Measurements from ENCODE around the gene NT5C2. TPM values are rescaled to one million over a fixed set of nuclear protein-coding genes. Genes with fewer than 3 reads are reported as not detected.

Gene NT5C2
- total RNA-seq, 1 donor from 2014 or later, result 113 TPM

DNA sequence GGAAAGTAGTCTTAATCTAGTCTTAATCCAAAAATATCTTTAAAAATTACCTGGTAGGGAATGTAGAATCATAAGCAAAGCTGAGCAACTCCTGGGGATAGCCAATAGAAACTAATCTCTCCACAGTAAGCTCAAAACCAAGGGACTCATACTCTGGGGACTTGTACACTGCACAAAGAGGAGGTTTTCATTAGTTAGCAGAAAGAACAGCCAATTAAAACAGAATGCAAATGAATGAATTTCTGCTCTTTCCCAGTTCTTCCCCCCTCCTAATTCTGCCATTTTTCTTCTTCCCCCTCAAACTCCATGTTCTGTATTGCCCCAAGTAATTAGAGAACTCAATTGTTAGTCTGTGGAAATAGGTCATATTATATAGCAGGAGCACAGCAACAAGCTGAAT lies 86.5 kb downstream of the NT5C2 start:
- H3K9me3 ChIP-seq (ENCODE audit: insufficient read depth, low read depth, low read length), result no peaks in the 10 kb centered on the region
- no peaks in the 10 kb centered on the region for H3K27me3 Mint-ChIP-seq (ENCODE audit: low read depth, unreplicated experiment)
- peaks cover 7% of the 10 kb centered on the region for H3K79me2 ChIP-seq (ENCODE audit: insufficient read depth, low read length)
- peaks cover 19% of the 10 kb centered on the region for H3K4me1 Mint-ChIP-seq (ENCODE audit: low read depth, unreplicated experiment)
- TF ChIP-seq, protein P1, sequence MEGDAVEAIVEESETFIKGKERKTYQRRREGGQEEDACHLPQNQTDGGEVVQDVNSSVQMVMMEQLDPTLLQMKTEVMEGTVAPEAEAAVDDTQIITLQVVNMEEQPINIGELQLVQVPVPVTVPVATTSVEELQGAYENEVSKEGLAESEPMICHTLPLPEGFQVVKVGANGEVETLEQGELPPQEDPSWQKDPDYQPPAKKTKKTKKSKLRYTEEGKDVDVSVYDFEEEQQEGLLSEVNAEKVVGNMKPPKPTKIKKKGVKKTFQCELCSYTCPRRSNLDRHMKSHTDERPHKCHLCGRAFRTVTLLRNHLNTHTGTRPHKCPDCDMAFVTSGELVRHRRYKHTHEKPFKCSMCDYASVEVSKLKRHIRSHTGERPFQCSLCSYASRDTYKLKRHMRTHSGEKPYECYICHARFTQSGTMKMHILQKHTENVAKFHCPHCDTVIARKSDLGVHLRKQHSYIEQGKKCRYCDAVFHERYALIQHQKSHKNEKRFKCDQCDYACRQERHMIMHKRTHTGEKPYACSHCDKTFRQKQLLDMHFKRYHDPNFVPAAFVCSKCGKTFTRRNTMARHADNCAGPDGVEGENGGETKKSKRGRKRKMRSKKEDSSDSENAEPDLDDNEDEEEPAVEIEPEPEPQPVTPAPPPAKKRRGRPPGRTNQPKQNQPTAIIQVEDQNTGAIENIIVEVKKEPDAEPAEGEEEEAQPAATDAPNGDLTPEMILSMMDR (IDR thresholded peaks at IDR 0.05; ENCODE audit: insufficient read depth, low read depth, low read length), result no peak
- no peak for TF ChIP-seq EZH2 (IDR thresholded peaks at IDR 0.05; ENCODE audit: insufficient read depth, low read length)
- FAIRE-seq, result no peak
- H3K4me3 ChIP-seq (ENCODE audit: insufficient read depth, low read depth, low read length), result no peak overlapping the region
- H3K27ac ChIP-seq (ENCODE audit: low read depth, low read length), result no peak overlapping the region
- no peak overlapping the region for H3K4me3 Mint-ChIP-seq (ENCODE audit: unreplicated experiment)
- peaks cover 1% of the 10 kb centered on the region for H3K9me3 Mint-ChIP-seq (ENCODE audit: unreplicated experiment)
- H2AFZ ChIP-seq (ENCODE audit: low read depth, low read length), result no peak overlapping the region
- H3K27me3 ChIP-seq (ENCODE audit: insufficient read depth, low read length), result no peaks in the 10 kb centered on the region
- no peak overlapping the region for H3K9ac ChIP-seq (ENCODE audit: low read length)
- peaks cover 2% of the 10 kb centered on the region for H3K36me3 Mint-ChIP-seq (ENCODE audit: low read depth, unreplicated experiment)
- H3K27ac Mint-ChIP-seq (ENCODE audit: unreplicated experiment), result no peak overlapping the region
- no peak for DNase-seq (ENCODE audit: low read depth)
- no peak overlapping the region for H3K4me2 ChIP-seq (ENCODE audit: low read length)
- H3K36me3 ChIP-seq (ENCODE audit: insufficient read depth, low read length), result peaks cover 4% of the 10 kb centered on the region
- no peaks in the 10 kb centered on the region for H3K4me1 ChIP-seq (ENCODE audit: insufficient read depth, low read length)
- H4K20me1 ChIP-seq (ENCODE audit: insufficient read depth, low read length), result peaks cover 10% of the 10 kb centered on the region

DNA sequence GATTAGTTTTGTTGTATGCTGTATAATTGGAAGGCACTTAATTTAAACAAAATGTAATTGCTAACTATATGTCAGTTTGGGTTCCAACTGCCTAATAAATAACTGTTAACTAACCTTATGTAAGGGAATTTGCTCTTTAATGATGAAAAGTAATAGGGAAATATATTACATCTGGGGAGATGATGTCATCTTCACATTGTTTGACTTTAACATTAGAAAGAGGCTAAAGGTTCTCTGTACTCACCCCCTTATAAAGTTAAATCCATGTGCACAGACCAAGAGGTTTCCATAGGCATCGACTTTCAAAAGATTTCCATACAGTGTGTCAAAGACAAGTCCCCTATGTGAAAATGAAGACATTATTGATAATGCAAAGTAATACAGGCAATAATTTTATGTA lies 87.6 kb downstream of the NT5C2 start:
- no peak for FAIRE-seq

DNA sequence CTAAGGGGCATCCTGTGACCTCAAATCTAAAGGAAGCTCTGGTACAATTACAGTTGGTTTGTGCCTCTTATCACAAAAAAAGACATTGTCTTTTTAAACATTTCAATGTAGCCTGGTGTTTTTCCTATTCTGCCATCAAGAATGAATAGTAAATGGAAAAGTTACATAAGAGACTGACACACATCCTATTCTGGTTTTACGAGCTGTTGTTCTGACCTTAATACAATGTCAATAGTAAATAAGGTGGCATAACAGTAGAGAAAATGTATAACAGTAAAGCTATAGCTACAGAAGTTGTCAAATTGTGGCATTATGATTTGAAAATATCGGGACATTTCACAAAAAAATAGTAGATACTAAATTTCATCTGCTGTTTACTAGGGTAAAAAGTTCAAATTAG lies 88.4 kb downstream of the NT5C2 start:
- Histone ChIP-seq H3K27ac (ENCODE audit: low read depth, low read length) (no peak overlapping the region), H3K4me3 (ENCODE audit: insufficient read depth, low read depth, low read length) (no peak overlapping the region), H4K20me1 (ENCODE audit: insufficient read depth, low read length) (no peaks in the 10 kb centered on the region), H3K4me2 (ENCODE audit: low read length) (no peak overlapping the region), H3K79me2 (ENCODE audit: insufficient read depth, low read length) (peaks cover 3% of the 10 kb centered on the region), H3K9ac (ENCODE audit: low read length) (no peak overlapping the region), H3K27me3 (ENCODE audit: insufficient read depth, low read length) (no peaks in the 10 kb centered on the region), H2AFZ (ENCODE audit: low read depth, low read length) (no peak overlapping the region), H3K4me1 (ENCODE audit: insufficient read depth, low read length) (no peaks in the 10 kb centered on the region), H3K36me3 (ENCODE audit: insufficient read depth, low read length) (peaks cover 15% of the 10 kb centered on the region), H3K9me3 (ENCODE audit: insufficient read depth, low read depth, low read length) (no peaks in the 10 kb centered on the region)
- Mint-ChIP-seq H3K27me3 (ENCODE audit: low read depth, unreplicated experiment) (no peaks in the 10 kb centered on the region), H3K36me3 (ENCODE audit: low read depth, unreplicated experiment) (peaks cover 2% of the 10 kb centered on the region), H3K9me3 (ENCODE audit: unreplicated experiment) (peaks cover 1% of the 10 kb centered on the region), H3K27ac (ENCODE audit: unreplicated experiment) (no peak overlapping the region), H3K4me1 (ENCODE audit: low read depth, unreplicated experiment) (peaks cover 11% of the 10 kb centered on the region), H3K4me3 (ENCODE audit: unreplicated experiment) (no peak overlapping the region)
- DNase-seq (ENCODE audit: low read depth), result no peak
- FAIRE-seq, result no peak
- TF ChIP-seq, protein P1 (IDR thresholded peaks at IDR 0.05; ENCODE audit: insufficient read depth, low read depth, low read length), result no peak
- TF ChIP-seq EZH2 (IDR thresholded peaks at IDR 0.05; ENCODE audit: insufficient read depth, low read length), result no peak

More for the DNA sequence above, 87.6 kb downstream of the NT5C2 start:
- no peaks in the 10 kb centered on the region for H3K4me1 ChIP-seq (ENCODE audit: insufficient read depth, low read length)
- no peaks in the 10 kb centered on the region for H3K9me3 ChIP-seq (ENCODE audit: insufficient read depth, low read depth, low read length)
- no peak for DNase-seq (ENCODE audit: low read depth)
- H3K79me2 ChIP-seq (ENCODE audit: insufficient read depth, low read length), result peaks cover 7% of the 10 kb centered on the region
- no peak overlapping the region for H3K4me3 ChIP-seq (ENCODE audit: insufficient read depth, low read depth, low read length)
- Mint-ChIP-seq H3K36me3 (ENCODE audit: low read depth, unreplicated experiment) (peaks cover 2% of the 10 kb centered on the region), H3K4me1 (ENCODE audit: low read depth, unreplicated experiment) (peaks cover 12% of the 10 kb centered on the region), H3K27me3 (ENCODE audit: low read depth, unreplicated experiment) (no peaks in the 10 kb centered on the region), H3K4me3 (ENCODE audit: unreplicated experiment) (no peak overlapping the region), H3K9me3 (ENCODE audit: unreplicated experiment) (peaks cover 1% of the 10 kb centered on the region), H3K27ac (ENCODE audit: unreplicated experiment) (no peak overlapping the region)
- no peaks in the 10 kb centered on the region for H3K27me3 ChIP-seq (ENCODE audit: insufficient read depth, low read length)
- H3K27ac ChIP-seq (ENCODE audit: low read depth, low read length), result no peak overlapping the region
- no peak for TF ChIP-seq EZH2 (IDR thresholded peaks at IDR 0.05; ENCODE audit: insufficient read depth, low read length)
- TF ChIP-seq, protein P1 (IDR thresholded peaks at IDR 0.05; ENCODE audit: insufficient read depth, low read depth, low read length), result no peak
- peaks cover 2% of the 10 kb centered on the region for H4K20me1 ChIP-seq (ENCODE audit: insufficient read depth, low read length)
- no peak overlapping the region for H3K9ac ChIP-seq (ENCODE audit: low read length)
- peaks cover 7% of the 10 kb centered on the region for H3K36me3 ChIP-seq (ENCODE audit: insufficient read depth, low read length)
- no peak overlapping the region for H3K4me2 ChIP-seq (ENCODE audit: low read length)
- no peak overlapping the region for H2AFZ ChIP-seq (ENCODE audit: low read depth, low read length)
